OCI-LY3 (cell line): Measurements from ENCODE around the gene AZU1.

Experiments
- EZH2phosphoT487 ChIP-seq: fragments of 200-600 bp; shearing (Covaris generic); IDR thresholded peaks from 2 replicates; pipeline ENCODE4 v1.6.1; 2018; ENCODE audit warnings: antibody characterized with exemption, mixed run types, low read depth
- TF ChIP-seq, protein P1 (sequence below): fragments of 200-600, 300-600 bp; sonication (generic); IDR thresholded peaks from 2 replicates; pipeline ENCODE4 v1.5.1; 2014; ENCODE audit warnings: antibody characterized with exemption, low read length, low read depth

GRCh38 chr19:843836-844545 lies 16.4 kb downstream of the AZU1 start:
- TF ChIP-seq, protein P1, sequence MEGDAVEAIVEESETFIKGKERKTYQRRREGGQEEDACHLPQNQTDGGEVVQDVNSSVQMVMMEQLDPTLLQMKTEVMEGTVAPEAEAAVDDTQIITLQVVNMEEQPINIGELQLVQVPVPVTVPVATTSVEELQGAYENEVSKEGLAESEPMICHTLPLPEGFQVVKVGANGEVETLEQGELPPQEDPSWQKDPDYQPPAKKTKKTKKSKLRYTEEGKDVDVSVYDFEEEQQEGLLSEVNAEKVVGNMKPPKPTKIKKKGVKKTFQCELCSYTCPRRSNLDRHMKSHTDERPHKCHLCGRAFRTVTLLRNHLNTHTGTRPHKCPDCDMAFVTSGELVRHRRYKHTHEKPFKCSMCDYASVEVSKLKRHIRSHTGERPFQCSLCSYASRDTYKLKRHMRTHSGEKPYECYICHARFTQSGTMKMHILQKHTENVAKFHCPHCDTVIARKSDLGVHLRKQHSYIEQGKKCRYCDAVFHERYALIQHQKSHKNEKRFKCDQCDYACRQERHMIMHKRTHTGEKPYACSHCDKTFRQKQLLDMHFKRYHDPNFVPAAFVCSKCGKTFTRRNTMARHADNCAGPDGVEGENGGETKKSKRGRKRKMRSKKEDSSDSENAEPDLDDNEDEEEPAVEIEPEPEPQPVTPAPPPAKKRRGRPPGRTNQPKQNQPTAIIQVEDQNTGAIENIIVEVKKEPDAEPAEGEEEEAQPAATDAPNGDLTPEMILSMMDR = no peak
- no peak for TF ChIP-seq EZH2phosphoT487
